BJ (cell line): Measurements from ENCODE around the gene ZFAND5. TPM values are rescaled to one million over a fixed set of nuclear protein-coding genes. Genes with fewer than 3 reads are reported as not detected.

Source experiments
- CTCF ChIA-PET: fragments of 350-600 bp; formaldehyde crosslinking; extraction: SDS; loops from one replicate; lab custom pipeline; 2021; ENCODE audit warnings: antibody characterized with exemption, inconsistent platforms; lab: Yijun Ruan, JAX
- POLR2A ChIA-PET: fragments of 300-600 bp; sonication (Branson Sonifier 250); formaldehyde crosslinking; extraction: SDS; loops from one replicate; lab custom pipeline; 2021; ENCODE audit warnings: antibody characterized with exemption; lab: Charles Lee
- DNase-seq: peaks from one replicate; pipeline ENCODE4 v3.0.0-alpha.2; 2011; ENCODE audit warnings: low read depth
- H3K27me3 ChIP-seq: 2 replicates; pipeline ENCODE4 v1.6.0; 2011; ENCODE audit warnings: low read length; ENCODE audit not compliant: control insufficient read depth, insufficient read depth
- H3K36me3 ChIP-seq: 2 replicates; pipeline ENCODE4 v1.5.1; 2011; ENCODE audit warnings: low read length; ENCODE audit not compliant: control insufficient read depth, insufficient read depth
- H3K4me3 ChIP-seq: 2 replicates; pipeline ENCODE4 v1.5.1; 2011; ENCODE audit warnings: low read depth, mild to moderate bottlenecking, control low read depth, low read length
- CTCF ChIP-seq: IDR thresholded peaks from 2 replicates; pipeline ENCODE4 v1.5.1; 2011; ENCODE audit warnings: low read depth, mild to moderate bottlenecking, control low read depth, inconsistent platforms, low read length, moderate library complexity; ENCODE audit not compliant: insufficient read depth
- polyA plus RNA-seq: library from polyadenylated mRNA; depleted of rRNA; stranded (reverse); fragments of >200 nt; gene quantifications from 2 replicates; pipeline ENCODE4 v1.2.3, GENCODE V29; 2011

ZFAND5 gene
- polyA plus RNA-seq, 1 experiment: 172 TPM

- Histone ChIP-seq H3K36me3 (no peaks in the 10 kb centered on the region), H3K27me3 (no peaks in the 10 kb centered on the region), H3K4me3 (no peak overlapping the region)
- DNase-seq: no peak
- no peak for TF ChIP-seq CTCF
- CTCF ChIA-PET: no interaction called here
- POLR2A ChIA-PET: no interaction called here
Measured at GRCh38 chr9:72337286-72337685, 27.7 kb downstream of the ZFAND5 start.

GRCh38 chr9:72334658-72335337 is 30.2 kb downstream of the ZFAND5 start:
- Histone ChIP-seq H3K36me3 (no peaks in the 10 kb centered on the region), H3K27me3 (no peaks in the 10 kb centered on the region), H3K4me3 (no peak overlapping the region)
- no peak for TF ChIP-seq CTCF
- ChIA-PET POLR2A (no interaction called here), CTCF (interaction anchor here (1.6 to 2.0 kb wide), 2 partner anchors 9 to 12 kb away, joined by 5 to 6 read pairs; no protein-coding TSS in a partner anchor)
- DNase-seq: no peak

GRCh38 chr9:72333709-72334108 is 31.3 kb downstream of the ZFAND5 start:
- Histone ChIP-seq H3K27me3 (no peaks in the 10 kb centered on the region), H3K36me3 (no peaks in the 10 kb centered on the region), H3K4me3 (no peak overlapping the region)
- DNase-seq: no peak
- ChIA-PET CTCF (interaction anchor here (0.9 to 2.0 kb wide), 2 partner anchors 10 to 14 kb away, joined by 3 to 6 read pairs; no protein-coding TSS in a partner anchor), POLR2A (interaction anchor here (0.6 kb wide), 1 partner anchor 446 kb away, joined by 3 read pairs; no protein-coding TSS in a partner anchor)
- TF ChIP-seq CTCF: no peak

GRCh38 chr9:72333197-72333596 is 31.8 kb downstream of the ZFAND5 start:
- POLR2A ChIA-PET: interaction anchor here (0.6 kb wide), 2 partner anchors 43 to 446 kb away, joined by 3 read pairs; no protein-coding TSS in a partner anchor
- H3K27me3 ChIP-seq: no peaks in the 10 kb centered on the region
- TF ChIP-seq CTCF: no peak
- H3K36me3 ChIP-seq: no peaks in the 10 kb centered on the region
- no peak overlapping the region for H3K4me3 ChIP-seq
- no peak for DNase-seq
- CTCF ChIA-PET: interaction anchor here (0.9 to 2.0 kb wide), 2 partner anchors 10 to 14 kb away, joined by 3 to 6 read pairs; no protein-coding TSS in a partner anchor

GRCh38 chr9:72332351-72332750 is 32.7 kb downstream of the ZFAND5 start:
- TF ChIP-seq CTCF: no peak
- ChIA-PET POLR2A (no interaction called here), CTCF (no interaction called here)
- DNase-seq: no peak
- Histone ChIP-seq H3K4me3 (no peak overlapping the region), H3K36me3 (no peaks in the 10 kb centered on the region), H3K27me3 (no peaks in the 10 kb centered on the region)
